Activated naive CD8-positive, alpha-beta T cell treated with anti-CD3 and anti-CD28 coated beads, Interleukin-2, amount 50 U/mL, for 24 hours (primary cell): ENCODE results near the gene FAM3B.

Experiments
- ATAC-seq: fragments of 150-1000 bp; cut with Tn5 transposase; one replicate; pipeline ENCODE4 v1.10.0; 2021
- DNase-seq: peaks from one replicate; pipeline ENCODE4 v3.0.0; 2021
- H3K27ac Mint-ChIP-seq: one replicate; pipeline ENCODE4 v1.8.0; 2021; ENCODE audit warnings: mild to moderate bottlenecking, mixed read lengths
- H3K27me3 Mint-ChIP-seq: one replicate; pipeline ENCODE4 v1.8.0; 2021; ENCODE audit warnings: mixed read lengths
- H3K36me3 Mint-ChIP-seq: one replicate; pipeline ENCODE4 v1.8.0; 2021; ENCODE audit warnings: low read depth, mixed read lengths
- H3K4me1 Mint-ChIP-seq: one replicate; pipeline ENCODE4 v1.8.0; 2021; ENCODE audit warnings: mixed read lengths
- H3K4me3 Mint-ChIP-seq: one replicate; pipeline ENCODE4 v1.8.0; 2021; ENCODE audit warnings: mild to moderate bottlenecking, moderate library complexity, mixed read lengths
- H3K9me3 Mint-ChIP-seq: one replicate; pipeline ENCODE4 v1.8.0; 2021; ENCODE audit warnings: mixed read lengths

FAM3B gene

GRCh38 chr21:41378849-41379248, 62.2 kb downstream of the FAM3B start:
- peaks cover 14% of the 10 kb centered on the region for H3K36me3 Mint-ChIP-seq
- H3K27me3 Mint-ChIP-seq, result no peaks in the 10 kb centered on the region
- H3K9me3 Mint-ChIP-seq, result no peaks in the 10 kb centered on the region
- H3K4me1 Mint-ChIP-seq, result peaks cover 11% of the 10 kb centered on the region
- ATAC-seq (no peak), DNase-seq (no peak)
- no peak overlapping the region for H3K4me3 Mint-ChIP-seq
- no peak overlapping the region for H3K27ac Mint-ChIP-seq

- Mint-ChIP-seq H3K9me3 (no peaks in the 10 kb centered on the region), H3K4me3 (no peak overlapping the region), H3K36me3 (peaks cover 14% of the 10 kb centered on the region), H3K27me3 (no peaks in the 10 kb centered on the region), H3K27ac (no peak overlapping the region), H3K4me1 (peaks cover 7% of the 10 kb centered on the region)
- no peak for ATAC-seq
- DNase-seq, result no peak
These were observed 63.3 kb downstream of the FAM3B start for GRCh38 chr21:41379901-41380300.

- H3K27me3 Mint-ChIP-seq, result no peaks in the 10 kb centered on the region
- H3K4me1 Mint-ChIP-seq, result no peaks in the 10 kb centered on the region
- ATAC-seq (no peak), DNase-seq (no peak)
- H3K27ac Mint-ChIP-seq, result no peak overlapping the region
- peaks cover 14% of the 10 kb centered on the region for H3K36me3 Mint-ChIP-seq
- no peaks in the 10 kb centered on the region for H3K9me3 Mint-ChIP-seq
- no peak overlapping the region for H3K4me3 Mint-ChIP-seq
These were observed 65.1 kb downstream of the FAM3B start for GRCh38 chr21:41381731-41382130.

GRCh38 chr21:41387042-41387819, 70.6 kb downstream of the FAM3B start:
- Mint-ChIP-seq H3K4me1 (no peaks in the 10 kb centered on the region), H3K9me3 (no peaks in the 10 kb centered on the region), H3K27ac (no peak overlapping the region), H3K36me3 (peaks cover 9% of the 10 kb centered on the region), H3K27me3 (no peaks in the 10 kb centered on the region), H3K4me3 (no peak overlapping the region)
- DNase-seq, result no peak
- no peak for ATAC-seq

- H3K9me3 Mint-ChIP-seq, result no peaks in the 10 kb centered on the region
- no peak overlapping the region for H3K4me3 Mint-ChIP-seq
- H3K36me3 Mint-ChIP-seq, result peaks cover 9% of the 10 kb centered on the region
- no peaks in the 10 kb centered on the region for H3K4me1 Mint-ChIP-seq
- ATAC-seq, result no peak
- no peak overlapping the region for H3K27ac Mint-ChIP-seq
- H3K27me3 Mint-ChIP-seq, result no peaks in the 10 kb centered on the region
- no peak for DNase-seq
These were observed 71.2 kb downstream of the FAM3B start for GRCh38 chr21:41387824-41388223.

GRCh38 chr21:41388259-41388658, 71.7 kb downstream of the FAM3B start:
- Mint-ChIP-seq H3K36me3 (peaks cover 9% of the 10 kb centered on the region), H3K27me3 (no peaks in the 10 kb centered on the region), H3K27ac (no peak overlapping the region), H3K4me3 (no peak overlapping the region), H3K9me3 (no peaks in the 10 kb centered on the region), H3K4me1 (no peaks in the 10 kb centered on the region)
- no peak for DNase-seq
- ATAC-seq, result no peak

GRCh38 chr21:41390043-41390639, 73.5 kb downstream of the FAM3B start:
- no peaks in the 10 kb centered on the region for H3K27me3 Mint-ChIP-seq
- ATAC-seq (no peak), DNase-seq (no peak)
- H3K4me3 Mint-ChIP-seq, result no peak overlapping the region
- H3K9me3 Mint-ChIP-seq, result no peaks in the 10 kb centered on the region
- H3K27ac Mint-ChIP-seq, result no peak overlapping the region
- no peaks in the 10 kb centered on the region for H3K4me1 Mint-ChIP-seq
- peaks cover 7% of the 10 kb centered on the region for H3K36me3 Mint-ChIP-seq

GRCh38 chr21:41393876-41394465, 77.4 kb downstream of the FAM3B start:
- H3K9me3 Mint-ChIP-seq, result no peaks in the 10 kb centered on the region
- H3K27ac Mint-ChIP-seq, result no peak overlapping the region
- H3K4me1 Mint-ChIP-seq, result no peaks in the 10 kb centered on the region
- no peaks in the 10 kb centered on the region for H3K27me3 Mint-ChIP-seq
- peaks cover 7% of the 10 kb centered on the region for H3K36me3 Mint-ChIP-seq
- no peak overlapping the region for H3K4me3 Mint-ChIP-seq
- DNase-seq, result no peak
- no peak for ATAC-seq

- ATAC-seq, result no peak
- Mint-ChIP-seq H3K27ac (no peak overlapping the region), H3K4me1 (no peaks in the 10 kb centered on the region), H3K9me3 (no peaks in the 10 kb centered on the region), H3K27me3 (no peaks in the 10 kb centered on the region), H3K36me3 (peaks cover 16% of the 10 kb centered on the region), H3K4me3 (no peak overlapping the region)
- no peak for DNase-seq
These were observed 80.0 kb downstream of the FAM3B start for GRCh38 chr21:41396558-41397075.

- Mint-ChIP-seq H3K27ac (no peak overlapping the region), H3K9me3 (no peaks in the 10 kb centered on the region), H3K27me3 (no peaks in the 10 kb centered on the region)
These were observed 80.9 kb downstream of the FAM3B start for GRCh38 chr21:41397471-41397891.

GRCh38 chr21:41398251-41398650, 81.7 kb downstream of the FAM3B start:
- DNase-seq (no peak), ATAC-seq (no peak)
- no peak overlapping the region for H3K4me3 Mint-ChIP-seq
- H3K36me3 Mint-ChIP-seq, result peaks cover 23% of the 10 kb centered on the region
- H3K9me3 Mint-ChIP-seq, result no peaks in the 10 kb centered on the region
- H3K27me3 Mint-ChIP-seq, result no peaks in the 10 kb centered on the region
- no peaks in the 10 kb centered on the region for H3K4me1 Mint-ChIP-seq
- H3K27ac Mint-ChIP-seq, result no peak overlapping the region

More at GRCh38 chr21:41397471-41397891, 80.9 kb downstream of the FAM3B start:
- H3K4me3 Mint-ChIP-seq, result no peak overlapping the region
- no peaks in the 10 kb centered on the region for H3K4me1 Mint-ChIP-seq
- ATAC-seq (no peak), DNase-seq (no peak)
- H3K36me3 Mint-ChIP-seq, result peaks cover 18% of the 10 kb centered on the region

- no peaks in the 10 kb centered on the region for H3K27me3 Mint-ChIP-seq
- no peaks in the 10 kb centered on the region for H3K9me3 Mint-ChIP-seq
- no peak for DNase-seq
- no peak for ATAC-seq
- peaks cover 25% of the 10 kb centered on the region for H3K36me3 Mint-ChIP-seq
- no peak overlapping the region for H3K4me3 Mint-ChIP-seq
- H3K4me1 Mint-ChIP-seq, result no peaks in the 10 kb centered on the region
- H3K27ac Mint-ChIP-seq, result no peak overlapping the region
These were observed 82.2 kb downstream of the FAM3B start for GRCh38 chr21:41398831-41399230.

GRCh38 chr21:41399246-41399800, 82.7 kb downstream of the FAM3B start:
- H3K36me3 Mint-ChIP-seq, result peaks cover 25% of the 10 kb centered on the region
- DNase-seq (no peak), ATAC-seq (no peak)
- H3K27ac Mint-ChIP-seq, result no peak overlapping the region
- no peaks in the 10 kb centered on the region for H3K4me1 Mint-ChIP-seq
- H3K9me3 Mint-ChIP-seq, result no peaks in the 10 kb centered on the region
- no peaks in the 10 kb centered on the region for H3K27me3 Mint-ChIP-seq
- H3K4me3 Mint-ChIP-seq, result no peak overlapping the region

GRCh38 chr21:41402231-41402630, 85.6 kb downstream of the FAM3B start:
- no peak for DNase-seq
- no peak for ATAC-seq
- Mint-ChIP-seq H3K36me3 (peaks cover 33% of the 10 kb centered on the region), H3K4me3 (no peak overlapping the region), H3K9me3 (no peaks in the 10 kb centered on the region), H3K4me1 (no peaks in the 10 kb centered on the region), H3K27ac (no peak overlapping the region), H3K27me3 (no peaks in the 10 kb centered on the region)

GRCh38 chr21:41402796-41403195, 86.2 kb downstream of the FAM3B start:
- Mint-ChIP-seq H3K27ac (no peak overlapping the region), H3K4me1 (no peaks in the 10 kb centered on the region), H3K9me3 (no peaks in the 10 kb centered on the region), H3K36me3 (peaks cover 30% of the 10 kb centered on the region), H3K4me3 (no peak overlapping the region), H3K27me3 (no peaks in the 10 kb centered on the region)
- ATAC-seq, result no peak
- no peak for DNase-seq
